Activated CD4-positive, CD25-positive, alpha-beta regulatory T cell (primary cell): ENCODE data around the gene ZNF217.
"Not testable (repeated sequence)": the region's sequence is repeated elsewhere in the genome, so short reads cannot be mapped to it uniquely, and the experiment has no call there.

Experiments
- DNase-seq, 4 experiments: peaks; one replicate each; lab custom pipeline; 2025; lab: John Stamatoyannopoulos, UW

ZNF217 gene

GRCh38 chr20:53597521-53598120 lies 4.0 kb upstream of the ZNF217 start:
- DNase-seq, result no peak

- DNase-seq, result no peak
Measured at GRCh38 chr20:53597030-53597482, 3.4 kb upstream of the ZNF217 start.

- not testable (repeated sequence) for DNase-seq
Measured at GRCh38 chr20:53596189-53597001, 2.8 kb upstream of the ZNF217 start.

- DNase-seq, result not testable (repeated sequence)
Measured at GRCh38 chr20:53595742-53596141, 2.1 kb upstream of the ZNF217 start.

GRCh38 chr20:53595018-53595378 lies 1.4 kb upstream of the ZNF217 start:
- DNase-seq, result no peak

- peak; percentile 98 for DNase-seq
Measured at GRCh38 chr20:53594068-53595017, 704 bp upstream of the ZNF217 start.

GRCh38 chr20:53592992-53593465 lies 610 bp downstream of the ZNF217 start:
- no peak for DNase-seq

- DNase-seq, result peak in 2 of 4 experiments; percentile 14 to 25
Measured at GRCh38 chr20:53592454-53592991, 1.1 kb downstream of the ZNF217 start.

GRCh38 chr20:53591941-53592441 lies 1.6 kb downstream of the ZNF217 start:
- not testable (repeated sequence) for DNase-seq

- not testable (repeated sequence) for DNase-seq
Measured at GRCh38 chr20:53591206-53591741, 2.4 kb downstream of the ZNF217 start.

GRCh38 chr20:53590608-53591007 lies 3.0 kb downstream of the ZNF217 start:
- not testable (repeated sequence) for DNase-seq

GRCh38 chr20:53590122-53590521 lies 3.5 kb downstream of the ZNF217 start:
- DNase-seq, result not testable (repeated sequence)

- DNase-seq, result not testable (repeated sequence)
Measured at GRCh38 chr20:53589321-53590065, 4.1 kb downstream of the ZNF217 start.

- DNase-seq, result not testable (repeated sequence)
Measured at GRCh38 chr20:53587157-53587703, 6.4 kb downstream of the ZNF217 start.

GRCh38 chr20:53586640-53587039 lies 7.0 kb downstream of the ZNF217 start:
- DNase-seq, result no peak

GRCh38 chr20:53585910-53586309 lies 7.7 kb downstream of the ZNF217 start:
- not testable (repeated sequence) for DNase-seq

GRCh38 chr20:53585004-53585569 lies 8.6 kb downstream of the ZNF217 start:
- DNase-seq, result not testable (repeated sequence)

- not testable (repeated sequence) for DNase-seq
Measured at GRCh38 chr20:53584550-53584913, 9.1 kb downstream of the ZNF217 start.

- DNase-seq, result not testable (repeated sequence)
Measured at GRCh38 chr20:53583660-53584549, 9.7 kb downstream of the ZNF217 start.
